ENCODE results near the gene ZNF467. TPM values are rescaled to one million over a fixed set of nuclear protein-coding genes. Genes with fewer than 3 reads are reported as not detected.

Gene ZNF467
- total and polyA plus RNA-seq, 2 donors (not counting 1 experiment from before 2014, with no cell fraction given), result 0.39 to 1.1 TPM

GRCh38 chr7:149775176-149775556, 1.8 kb upstream of the ZNF467 start:
- intact Hi-C loops (cut with micrococcal nuclease), result no loop called here
- POLR2A ChIA-PET, result no interaction called here
- H3K27ac Mint-ChIP-seq, result no peak overlapping the region

More at GRCh38 chr7:149775176-149775556, 1.8 kb upstream of the ZNF467 start:
- Histone ChIP-seq H3K27ac (ENCODE audit: low read length in 2 of 2) (no peak overlapping the region), H3K36me3 (replicated peaks in 1 of 2; ENCODE audit: control extremely low read depth in 1 of 2, control insufficient read depth in 1 of 2, extremely low read depth in 1 of 2, insufficient read depth in 2 of 2, low read length in 1 of 2) (no peaks in the 10 kb centered on the region), H3K27me3 (replicated peaks in 1 of 4; ENCODE audit: control extremely low read depth in 1 of 4, control insufficient read depth in 3 of 4, insufficient read depth in 4 of 4, low read length in 3 of 4) (peaks cover 0 to 8% (median 1%) of the 10 kb centered on the region in 4 experiments), H3K4me2 (replicated peaks; ENCODE audit: low read depth, low read length, poor library complexity, severe bottlenecking) (no peak overlapping the region), H3K79me2 (ENCODE audit: control insufficient read depth, insufficient read depth, low read length) (no peaks in the 10 kb centered on the region), H3K4me1 (ENCODE audit: control insufficient read depth in 2 of 2, insufficient read depth in 2 of 2, low read length in 2 of 2) (peaks cover 7 to 19% of the 10 kb centered on the region in 2 donors), H3K4me3 (ENCODE audit: control extremely low read depth in 1 of 5, extremely low read depth in 1 of 5, insufficient read depth in 1 of 5, low read depth in 2 of 5, low read length in 4 of 5) (no peak overlapping the region), H2AFZ (ENCODE audit: insufficient read depth, low read depth, low read length, poor library complexity, severe bottlenecking) (no peak overlapping the region), H4K20me1 (ENCODE audit: control insufficient read depth, insufficient read depth, low read length, poor library complexity, severe bottlenecking) (no peaks in the 10 kb centered on the region), H3K9ac (ENCODE audit: low read length) (no peak overlapping the region), H3K9me3 (ENCODE audit: control extremely low read depth in 1 of 3, control insufficient read depth in 2 of 3, insufficient read depth in 1 of 3, low read length in 2 of 3) (no peaks in the 10 kb centered on the region)
- Mint-ChIP-seq H3K9me3 (ENCODE audit: insufficient read depth) (no peaks in the 10 kb centered on the region), H3K27me3 (no peaks in the 10 kb centered on the region), H3K4me1 (peaks cover 9% of the 10 kb centered on the region), H3K4me3 (peak overlapping the region; percentile 52)
- WGBS (ENCODE audit: insufficient coverage), result 83% methylated on average over 3 of the region's 5 CpGs
- TF ChIP-seq CTCF (IDR thresholded peaks at IDR 0.05) (no peak), EZH2 (IDR thresholded peaks at IDR 0.05; ENCODE audit: borderline replicate concordance, insufficient read depth, low read depth, low read length, poor library complexity, severe bottlenecking) (no peak)
- CTCF ChIA-PET, result interaction anchor here (1.0 kb wide), 1 partner anchor 28 kb away, joined by 3 read pairs; no protein-coding TSS in a partner anchor
- ATAC-seq (ENCODE audit: low read depth) (no peak), DNase-seq (no peak)

Data from B cell (primary cell).